Limb (tissue), 2 donors: ENCODE data around the gene CCDC102A.
A peak's percentile ranks its signal among the peaks of the same experiment; 100 is the strongest.

Source experiments
- DNase-seq, 2 donors: peaks; one replicate each; pipeline ENCODE4 v3.0.0-alpha.2; 2016; ENCODE audit errors: extremely low spot score in 2 of 2

Gene CCDC102A

DNA sequence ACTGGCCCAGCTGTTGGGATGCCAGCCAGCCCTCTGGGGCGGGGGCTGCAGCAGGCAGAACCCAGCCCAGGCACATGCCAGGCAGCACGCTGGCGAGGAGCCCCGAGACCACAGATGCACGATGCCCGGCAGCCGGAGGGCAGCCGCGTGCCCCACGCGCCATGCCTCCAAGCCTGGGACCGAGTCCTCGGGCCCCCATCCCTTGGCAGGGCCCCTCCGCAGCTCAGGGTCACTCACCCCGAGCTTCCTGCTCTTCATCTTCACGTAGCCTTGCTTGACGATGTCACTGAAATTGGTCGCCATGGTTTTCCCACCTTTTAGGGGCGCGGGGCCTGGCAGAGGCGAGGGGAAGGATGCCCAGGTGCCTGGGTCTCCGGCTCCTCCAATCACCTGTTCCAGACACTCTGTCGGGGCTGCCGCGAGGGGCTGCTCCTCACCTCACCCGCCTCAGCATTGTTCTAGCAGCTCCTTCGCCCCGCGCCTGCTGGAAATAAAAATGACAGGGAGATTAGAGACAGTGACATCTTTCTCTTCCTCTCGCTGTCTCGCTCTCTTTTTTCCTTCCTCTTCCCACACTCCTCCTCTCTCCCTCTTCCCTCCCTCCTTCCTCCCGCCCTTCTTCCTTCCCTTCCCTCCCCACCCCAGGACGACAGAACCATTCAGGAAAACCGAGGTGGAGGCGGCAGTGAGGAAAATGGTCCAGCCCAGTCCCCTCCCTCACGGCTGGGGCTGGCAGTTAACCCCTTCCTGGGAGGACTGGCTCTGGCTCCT lies 57.0 kb downstream of the CCDC102A start:
- DNase-seq = peak; percentile 58 to 76

DNA sequence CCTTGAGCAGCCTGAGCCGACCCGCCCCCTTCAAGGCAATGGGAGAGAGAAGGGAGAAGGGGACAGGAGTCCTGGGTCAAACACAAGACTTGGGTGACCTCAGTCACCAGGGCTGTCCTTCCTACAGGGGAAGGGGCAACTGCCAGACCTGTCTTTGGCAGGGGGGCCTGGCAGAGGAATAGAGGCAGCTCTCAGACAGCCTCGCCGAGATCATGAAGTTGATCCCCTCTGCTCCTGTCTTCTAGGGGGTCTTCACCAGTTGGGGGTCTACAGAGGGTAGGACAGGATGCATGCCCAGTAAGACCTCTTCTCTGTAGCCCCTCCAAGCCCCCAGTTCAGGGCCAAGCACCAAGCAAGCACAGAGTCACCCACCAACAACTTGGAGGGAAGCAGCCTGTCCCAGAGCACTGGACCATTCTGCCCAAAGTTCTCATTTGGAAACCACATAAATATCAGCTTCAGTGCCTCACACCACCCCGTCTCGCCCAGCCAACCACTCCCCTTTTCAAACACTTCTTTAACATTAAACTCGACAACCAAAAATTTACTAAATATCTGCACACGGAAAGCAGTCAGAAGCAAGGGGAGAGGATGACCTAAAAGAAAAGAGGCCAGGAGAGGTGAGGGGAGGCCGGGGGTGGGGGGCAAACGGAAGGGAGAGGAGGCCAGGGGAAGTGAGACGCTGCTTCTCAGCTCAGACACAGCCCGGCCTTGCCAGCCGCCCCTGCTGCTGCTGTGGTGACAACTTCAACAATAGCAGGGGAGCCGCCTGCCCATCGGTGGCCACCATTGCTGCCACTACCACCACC lies 57.8 kb downstream of the CCDC102A start:
- DNase-seq = no peak

- DNase-seq = no peak
Measured at GRCh38 chr16:57477531-57478202, 58.7 kb downstream of the CCDC102A start.

DNA sequence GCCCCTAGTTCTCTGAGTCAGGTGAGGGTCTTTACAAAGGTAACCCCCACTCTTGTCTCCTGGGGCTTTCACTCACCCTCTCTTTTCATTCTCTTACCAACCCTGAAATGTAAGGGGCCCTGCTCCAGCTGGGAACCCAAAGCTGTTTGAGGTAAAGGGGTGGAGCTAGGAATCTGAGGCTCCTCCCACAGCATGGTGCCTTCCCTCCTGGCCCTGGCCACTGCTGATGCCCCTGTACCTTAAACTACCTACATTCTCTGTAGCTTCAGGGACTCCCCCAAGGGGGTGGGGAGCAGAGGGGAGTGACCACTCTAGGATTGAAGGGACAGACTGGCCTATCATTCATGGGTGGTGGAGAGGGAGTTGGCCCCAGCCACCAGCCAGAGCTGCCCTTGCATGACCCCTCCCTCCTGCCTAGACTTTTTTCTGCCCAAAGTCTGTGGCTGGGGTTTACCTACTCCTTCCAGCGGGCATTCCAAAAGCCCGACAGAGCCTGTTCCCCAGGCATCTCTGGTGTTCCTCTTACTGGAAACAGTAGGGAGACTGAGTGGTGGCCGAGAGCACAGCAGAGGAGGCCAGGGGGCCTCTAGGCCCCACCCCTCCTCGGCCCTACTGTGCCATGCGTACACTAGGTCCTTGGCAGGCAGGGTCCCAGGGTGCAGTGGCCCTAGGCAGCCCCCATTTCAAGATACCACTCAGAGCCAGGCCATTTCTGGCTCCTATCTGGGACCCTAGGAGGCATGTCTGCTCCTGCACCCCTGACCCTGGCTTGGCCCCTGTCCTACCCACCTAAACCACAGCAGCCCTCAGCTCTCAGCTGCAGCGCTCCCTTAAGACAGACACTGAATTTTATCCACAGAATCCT lies 59.6 kb downstream of the CCDC102A start:
- no peak for DNase-seq

DNA sequence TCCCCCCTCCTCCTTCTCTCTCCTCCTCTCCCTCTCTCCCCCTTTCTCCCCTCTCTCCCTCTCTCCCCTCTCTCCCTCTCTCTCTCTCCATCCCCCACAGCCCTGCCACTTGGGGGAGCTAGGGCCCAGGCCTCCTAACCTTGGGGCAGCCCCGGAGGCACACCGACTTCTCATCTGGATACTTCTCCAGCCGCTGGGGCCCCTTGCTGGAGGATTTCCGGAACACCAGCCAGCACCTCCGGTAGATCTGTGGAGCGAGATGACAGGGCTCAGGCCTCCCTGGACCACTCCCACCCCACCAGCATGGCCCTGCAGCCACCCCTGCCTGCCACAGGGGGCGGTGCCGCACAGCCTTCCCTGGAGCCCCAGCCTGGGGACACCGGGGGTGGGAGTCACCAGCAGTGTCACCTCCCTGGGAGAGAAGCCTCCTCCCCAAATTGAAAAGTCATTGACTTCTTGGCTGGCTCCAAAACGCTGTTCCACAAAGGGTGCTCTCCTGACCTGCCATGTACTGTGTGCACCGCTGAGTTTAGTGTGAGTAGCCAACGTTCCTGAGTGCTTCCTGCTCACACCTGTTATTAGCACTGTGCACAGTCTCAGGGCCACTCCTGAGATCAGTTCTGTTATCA lies 60.5 kb downstream of the CCDC102A start:
- DNase-seq = peak in 1 of 2 donors; percentile 60

DNA sequence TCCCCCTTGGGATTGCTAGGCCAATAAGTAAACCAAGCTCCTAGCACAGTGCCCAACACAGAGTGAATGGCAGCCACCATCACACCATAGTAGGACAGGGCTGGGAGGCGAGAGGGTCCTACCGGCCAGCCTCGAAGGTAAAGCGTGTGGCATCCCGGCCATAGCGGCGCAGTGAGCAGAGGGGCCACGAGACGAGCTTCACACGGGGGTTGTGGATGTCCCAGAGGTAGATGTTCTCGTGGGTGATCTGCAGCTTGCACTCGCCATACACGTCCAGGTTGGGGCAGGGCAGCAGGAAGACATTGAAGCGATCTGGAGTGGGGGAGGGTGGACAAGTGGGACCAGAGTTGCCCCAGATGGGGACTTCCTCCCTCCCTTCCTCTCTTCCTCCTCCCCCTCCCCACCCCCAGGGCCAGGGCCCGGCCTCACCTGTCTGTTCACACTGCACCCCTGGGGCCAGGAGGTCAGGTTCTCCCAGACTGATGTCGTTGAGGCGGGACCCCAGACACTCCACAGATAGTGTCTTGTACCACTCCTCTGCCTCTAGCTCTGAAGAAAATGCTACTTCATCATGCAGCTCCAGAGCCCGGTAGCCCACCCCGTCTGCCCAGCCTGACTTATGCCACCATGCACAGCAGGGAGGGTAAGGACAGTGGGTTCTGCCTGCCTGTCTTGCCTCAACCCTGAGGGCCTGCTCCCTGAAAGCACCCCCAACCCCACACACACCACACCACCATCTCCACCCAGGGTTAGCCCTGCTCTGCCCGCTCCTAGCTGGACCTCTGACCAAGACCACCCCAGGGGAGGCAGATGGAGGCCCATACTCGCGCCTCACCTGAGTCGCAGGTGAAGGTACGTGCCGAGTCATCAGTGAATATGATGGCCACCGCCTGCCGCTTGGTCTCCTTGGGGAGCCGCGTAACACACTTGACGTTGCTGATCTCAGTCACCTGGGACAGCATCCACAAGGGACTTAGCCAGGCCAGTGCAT lies 61.4 kb downstream of the CCDC102A start:
- no peak for DNase-seq

- no peak for DNase-seq
Measured at GRCh38 chr16:57473906-57474305, 62.5 kb downstream of the CCDC102A start.

GRCh38 chr16:57473176-57473840 lies 63.1 kb downstream of the CCDC102A start:
- DNase-seq = no peak

GRCh38 chr16:57472665-57473060 lies 63.7 kb downstream of the CCDC102A start:
- no peak for DNase-seq

GRCh38 chr16:57471852-57472664 lies 64.3 kb downstream of the CCDC102A start:
- no peak for DNase-seq

DNA sequence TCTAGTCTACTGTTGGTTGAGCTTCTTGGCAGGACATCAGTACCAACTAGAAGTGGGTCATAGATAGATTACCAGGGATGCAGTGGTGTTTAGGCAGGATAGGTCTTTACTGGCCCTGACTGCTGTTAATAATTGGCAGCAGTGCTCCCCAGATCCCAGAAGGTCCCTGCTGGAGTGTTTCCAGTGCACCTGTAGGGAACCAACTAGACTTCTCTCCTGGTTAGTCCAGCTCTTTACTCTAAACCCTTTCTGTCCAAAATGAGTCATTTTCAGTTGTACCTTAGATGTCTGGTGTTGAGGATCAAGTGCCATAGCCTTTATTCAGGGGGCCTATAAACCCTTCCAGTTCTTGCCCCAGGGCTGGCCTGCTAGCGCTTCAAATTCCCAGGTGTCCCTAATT lies 65.2 kb downstream of the CCDC102A start:
- no peak for DNase-seq

DNA sequence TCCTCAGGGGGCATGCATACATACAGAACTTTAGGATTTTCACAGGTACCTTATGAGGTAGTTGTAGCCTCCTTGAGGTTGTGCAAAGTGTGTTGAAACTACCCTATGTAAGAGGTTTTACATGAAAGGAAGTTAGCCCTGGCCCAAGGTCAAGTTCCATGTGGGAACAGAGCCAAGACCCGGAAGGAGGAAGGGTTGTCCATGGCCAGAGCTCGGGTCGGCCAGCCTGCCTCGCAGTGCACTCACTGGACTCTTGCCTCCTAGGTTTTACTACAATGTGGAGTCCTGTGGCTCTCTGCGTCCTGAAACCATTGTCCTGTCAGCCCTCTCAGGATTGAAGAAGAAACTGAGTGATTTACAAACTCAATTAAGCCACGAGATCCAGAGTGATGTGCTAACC lies 65.7 kb downstream of the CCDC102A start:
- DNase-seq = no peak

GRCh38 chr16:57469917-57470470 lies 66.4 kb downstream of the CCDC102A start:
- DNase-seq = no peak

DNA sequence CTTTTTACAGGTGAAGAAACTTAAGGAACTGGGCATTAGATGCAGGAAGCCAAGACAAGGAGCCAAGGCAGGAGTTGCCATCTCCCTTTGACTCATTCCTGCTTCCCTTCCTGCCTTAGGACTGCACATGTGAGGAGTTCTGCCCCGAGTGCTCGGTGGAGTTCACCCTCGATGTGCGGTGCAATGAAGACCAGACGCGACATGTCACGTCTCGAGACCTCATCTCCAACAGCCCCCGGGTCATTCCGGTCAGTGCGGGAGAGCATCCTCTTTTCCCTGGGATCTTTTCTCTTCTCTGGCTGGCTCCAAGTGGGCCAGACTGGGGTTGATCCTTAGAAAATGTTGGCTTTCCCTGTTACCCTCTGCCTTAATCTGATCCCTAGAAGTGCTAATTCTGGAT lies 67.3 kb downstream of the CCDC102A start:
- DNase-seq = no peak

DNA sequence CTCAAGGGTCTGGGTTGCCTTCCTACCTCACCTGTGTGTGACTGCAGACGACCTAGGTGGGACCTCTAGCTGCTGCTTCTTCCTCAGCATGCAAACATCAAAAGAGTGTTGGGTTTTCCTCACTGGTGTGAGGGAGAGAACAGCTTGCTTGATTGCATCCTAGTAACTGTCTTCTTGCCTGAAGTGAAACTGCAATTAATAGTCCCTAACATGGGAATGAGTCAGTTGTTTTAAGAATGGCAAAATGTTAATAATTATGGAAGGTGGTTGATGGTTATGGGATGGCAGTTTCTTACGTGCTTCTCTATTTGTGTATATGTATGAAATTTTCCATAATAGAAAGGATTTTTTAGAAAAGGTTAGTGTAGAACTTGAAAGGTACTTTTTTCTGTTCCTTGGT lies 68.0 kb downstream of the CCDC102A start:
- DNase-seq = no peak

DNA sequence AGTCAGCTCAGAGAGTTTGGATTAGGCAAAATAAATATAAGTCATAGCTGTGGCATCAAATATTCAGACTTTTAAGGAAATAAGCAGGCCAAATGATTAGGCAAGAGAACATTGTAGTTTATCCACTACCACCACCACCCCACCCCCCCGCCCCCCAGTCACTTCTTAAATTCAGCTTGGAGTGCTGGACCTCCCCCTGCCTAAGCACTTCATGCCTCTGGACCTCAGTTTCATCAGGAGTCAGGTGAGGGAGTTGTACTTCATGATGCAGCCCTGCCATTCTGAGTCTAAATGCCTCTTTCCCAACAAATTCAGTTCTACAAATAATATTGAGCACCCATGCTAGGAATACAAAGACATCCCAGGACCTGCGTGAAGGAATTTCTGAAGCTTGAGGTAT lies 71.8 kb downstream of the CCDC102A start:
- DNase-seq = no peak

- no peak for DNase-seq
Measured at GRCh38 chr16:57462978-57463362, 73.4 kb downstream of the CCDC102A start.
